Mucosa of rectum (tissue), 2 donors: ENCODE results near the gene MAGI2.
"Not testable (repeated sequence)": the region's sequence is repeated elsewhere in the genome, so short reads cannot be mapped to it uniquely, and the experiment has no call there.

Source experiments
- H3K27ac ChIP-seq, 2 donors: one replicate each; pipeline ENCODE4 v1.7.0; 2013; ENCODE audit warnings: inconsistent platforms in 2 of 2, low read depth in 2 of 2, low read length in 2 of 2
- H3K27me3 ChIP-seq, 2 donors: one replicate each; pipeline ENCODE4 v1.7.0; 2013; ENCODE audit warnings: low read length in 2 of 2; ENCODE audit not compliant: control insufficient read depth in 2 of 2, insufficient read depth in 2 of 2
- H3K36me3 ChIP-seq, 2 donors: one replicate each; pipeline ENCODE4 v1.7.0; 2013; ENCODE audit warnings: low read length in 2 of 2; ENCODE audit not compliant: control insufficient read depth in 2 of 2, insufficient read depth in 2 of 2
- H3K4me1 ChIP-seq, 2 donors: one replicate each; pipeline ENCODE4 v1.7.0; 2013; ENCODE audit warnings: low read length in 2 of 2, mild to moderate bottlenecking in 1 of 2; ENCODE audit not compliant: control insufficient read depth in 2 of 2, insufficient read depth in 2 of 2
- H3K4me3 ChIP-seq, 2 donors: one replicate each; pipeline ENCODE4 v1.7.0; 2013; ENCODE audit warnings: low read length in 2 of 2
- H3K9ac ChIP-seq, 2 donors: one replicate each; pipeline ENCODE4 v1.7.0; 2013; ENCODE audit warnings: low read length in 2 of 2, low read depth in 1 of 2, mild to moderate bottlenecking in 1 of 2
- H3K9me3 ChIP-seq, 2 donors: one replicate each; pipeline ENCODE4 v1.7.0; 2013; ENCODE audit warnings: low read length in 2 of 2; ENCODE audit not compliant: control insufficient read depth in 2 of 2
- donor health status: healthy.
- donor health status: Normal muscosa, but diverticular disease.

Gene MAGI2

GRCh38 chr7:79452495-79453265 is 787 bp downstream of the MAGI2 start:
- H3K36me3 ChIP-seq, result no peaks in the 10 kb centered on the region
- H3K9me3 ChIP-seq, result no peaks in the 10 kb centered on the region
- H3K9ac ChIP-seq, result peak overlapping the region; percentile 49 to 74
- peak overlapping the region; percentile 83 to 87 for H3K27ac ChIP-seq
- H3K4me3 ChIP-seq, result peak overlapping the region; percentile 76
- peaks cover 6 to 8% of the 10 kb centered on the region in 2 donors for H3K27me3 ChIP-seq
- H3K4me1 ChIP-seq, result peaks cover 0 to 3% of the 10 kb centered on the region in 2 donors

- Histone ChIP-seq H3K27me3 (peaks cover 6 to 8% of the 10 kb centered on the region in 2 donors), H3K9ac (peak overlapping the region; percentile 49 to 74), H3K27ac (peak overlapping the region; percentile 83 to 87), H3K36me3 (no peaks in the 10 kb centered on the region), H3K9me3 (no peaks in the 10 kb centered on the region), H3K4me3 (peak overlapping the region; percentile 76), H3K4me1 (peaks cover 0 to 3% of the 10 kb centered on the region in 2 donors)
Measured at GRCh38 chr7:79452032-79452494, 1.4 kb downstream of the MAGI2 start.

GRCh38 chr7:79451580-79451979 is 1.9 kb downstream of the MAGI2 start:
- Histone ChIP-seq H3K4me1 (peaks cover 0 to 3% of the 10 kb centered on the region in 2 donors), H3K9me3 (no peaks in the 10 kb centered on the region)

GRCh38 chr7:79442766-79443165 is 10.7 kb downstream of the MAGI2 start:
- not testable (repeated sequence) for H3K9ac ChIP-seq, H3K36me3 ChIP-seq, H3K27me3 ChIP-seq, H3K4me3 ChIP-seq, H3K4me1 ChIP-seq, H3K27ac ChIP-seq, H3K9me3 ChIP-seq

More at GRCh38 chr7:79451580-79451979, 1.9 kb downstream of the MAGI2 start:
- Histone ChIP-seq H3K9ac (no peak overlapping the region), H3K27ac (peak overlapping the region; percentile 83 to 87), H3K27me3 (peaks cover 6 to 8% of the 10 kb centered on the region in 2 donors), H3K36me3 (no peaks in the 10 kb centered on the region), H3K4me3 (peak overlapping the region; percentile 76)

- no peaks in the 10 kb centered on the region for H3K9me3 ChIP-seq
- no peak overlapping the region for H3K27ac ChIP-seq
- H3K36me3 ChIP-seq, result no peaks in the 10 kb centered on the region
- no peaks in the 10 kb centered on the region for H3K27me3 ChIP-seq
- H3K4me1 ChIP-seq, result no peaks in the 10 kb centered on the region
- H3K4me3 ChIP-seq, result no peak overlapping the region
- no peak overlapping the region for H3K9ac ChIP-seq
Measured at GRCh38 chr7:79436378-79436777, 17.1 kb downstream of the MAGI2 start.

GRCh38 chr7:79434867-79435266 is 18.6 kb downstream of the MAGI2 start:
- no peak overlapping the region for H3K4me3 ChIP-seq
- H3K9me3 ChIP-seq, result no peaks in the 10 kb centered on the region
- no peaks in the 10 kb centered on the region for H3K36me3 ChIP-seq
- H3K4me1 ChIP-seq, result no peaks in the 10 kb centered on the region
- no peak overlapping the region for H3K9ac ChIP-seq
- no peak overlapping the region for H3K27ac ChIP-seq
- no peaks in the 10 kb centered on the region for H3K27me3 ChIP-seq

GRCh38 chr7:79434098-79434497 is 19.4 kb downstream of the MAGI2 start:
- Histone ChIP-seq H3K9me3 (no peaks in the 10 kb centered on the region), H3K27ac (no peak overlapping the region), H3K27me3 (no peaks in the 10 kb centered on the region), H3K4me3 (no peak overlapping the region), H3K9ac (no peak overlapping the region), H3K4me1 (no peaks in the 10 kb centered on the region), H3K36me3 (no peaks in the 10 kb centered on the region)

GRCh38 chr7:79430391-79430790 is 23.1 kb downstream of the MAGI2 start:
- Histone ChIP-seq H3K27me3 (no peaks in the 10 kb centered on the region), H3K27ac (no peak overlapping the region), H3K9me3 (no peaks in the 10 kb centered on the region), H3K9ac (no peak overlapping the region), H3K36me3 (no peaks in the 10 kb centered on the region), H3K4me1 (no peaks in the 10 kb centered on the region), H3K4me3 (no peak overlapping the region)

GRCh38 chr7:79425665-79426064 is 27.8 kb downstream of the MAGI2 start:
- Histone ChIP-seq H3K27me3 (no peaks in the 10 kb centered on the region), H3K4me1 (no peaks in the 10 kb centered on the region), H3K36me3 (no peaks in the 10 kb centered on the region), H3K9me3 (no peaks in the 10 kb centered on the region), H3K9ac (no peak overlapping the region), H3K27ac (no peak overlapping the region), H3K4me3 (no peak overlapping the region)

- Histone ChIP-seq H3K27me3 (no peaks in the 10 kb centered on the region), H3K9me3 (no peaks in the 10 kb centered on the region), H3K4me3 (no peak overlapping the region), H3K36me3 (no peaks in the 10 kb centered on the region), H3K27ac (no peak overlapping the region), H3K4me1 (no peaks in the 10 kb centered on the region), H3K9ac (no peak overlapping the region)
Measured at GRCh38 chr7:79421751-79422150, 31.7 kb downstream of the MAGI2 start.
